GM18508 (cell line): ENCODE data around the gene EN1.

ENCODE experiments used
- ATAC-seq: cut with Tn5 transposase; IDR thresholded peaks from one replicate; pipeline ENCODE4 v1.9.1; 2021; ENCODE audit warnings: moderate number of reproducible peaks; ENCODE audit not compliant: insufficient read depth, unreplicated experiment

The EN1 gene

GRCh38 chr2:118801151-118801550, 46.3 kb downstream of the EN1 start:
- no peak for ATAC-seq

- no peak for ATAC-seq
These were observed 46.7 kb downstream of the EN1 start for GRCh38 chr2:118800736-118801135.

GRCh38 chr2:118794546-118794945, 52.9 kb downstream of the EN1 start:
- ATAC-seq = no peak
